GM19035 (cell line): ENCODE results near the gene MED10.

Experiments
- ATAC-seq: cut with Tn5 transposase; IDR thresholded peaks from one replicate; pipeline ENCODE4 v1.9.1; 2021; ENCODE audit not compliant: unreplicated experiment

The MED10 gene

GRCh38 chr5:6353602-6354302 is 24.6 kb downstream of the MED10 start:
- no peak for ATAC-seq

DNA sequence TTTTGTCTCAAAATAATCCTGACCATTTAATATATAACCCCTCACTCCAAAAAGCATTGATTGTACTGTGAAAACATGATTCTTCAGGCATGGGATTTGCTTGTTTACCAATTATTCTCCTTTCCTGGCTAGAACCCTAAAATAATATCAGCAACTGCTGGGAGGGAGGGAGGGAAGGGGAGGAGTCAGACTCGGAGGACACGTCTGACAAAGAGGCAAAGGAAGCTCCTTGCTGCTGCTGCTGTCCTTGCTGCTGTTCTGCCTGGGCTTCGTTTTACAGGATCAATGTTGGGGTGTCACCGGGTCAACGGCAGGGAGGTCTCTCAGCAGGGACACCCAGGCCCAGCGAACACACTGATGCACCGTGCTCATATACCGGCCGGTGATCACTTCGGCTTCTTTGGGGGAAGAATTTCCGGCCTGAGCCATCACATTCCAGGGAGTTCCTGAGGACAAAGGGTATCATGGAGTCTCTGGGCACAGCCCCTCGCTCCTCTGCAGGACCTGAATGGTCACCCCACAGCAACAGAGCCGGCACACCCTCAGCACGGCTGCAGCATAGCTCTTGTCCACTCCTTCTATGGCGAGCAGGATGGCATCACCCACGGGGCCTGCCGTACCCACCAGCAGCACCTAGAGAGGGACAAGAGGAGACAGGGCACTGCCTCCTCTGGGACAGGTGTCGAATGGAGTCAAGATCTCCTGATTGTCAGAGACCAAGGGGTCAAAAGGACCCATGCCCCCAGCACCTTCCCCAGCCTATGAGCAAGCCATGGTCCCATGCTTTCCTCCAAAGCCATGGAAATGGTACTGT is 27.9 kb downstream of the MED10 start:
- ATAC-seq = no peak

- ATAC-seq = no peak
Measured at GRCh38 chr5:6349387-6349786, 29.0 kb downstream of the MED10 start.

GRCh38 chr5:6348476-6349000 is 29.8 kb downstream of the MED10 start:
- ATAC-seq = no peak

- no peak for ATAC-seq
Measured at GRCh38 chr5:6347673-6348072, 30.7 kb downstream of the MED10 start.

DNA sequence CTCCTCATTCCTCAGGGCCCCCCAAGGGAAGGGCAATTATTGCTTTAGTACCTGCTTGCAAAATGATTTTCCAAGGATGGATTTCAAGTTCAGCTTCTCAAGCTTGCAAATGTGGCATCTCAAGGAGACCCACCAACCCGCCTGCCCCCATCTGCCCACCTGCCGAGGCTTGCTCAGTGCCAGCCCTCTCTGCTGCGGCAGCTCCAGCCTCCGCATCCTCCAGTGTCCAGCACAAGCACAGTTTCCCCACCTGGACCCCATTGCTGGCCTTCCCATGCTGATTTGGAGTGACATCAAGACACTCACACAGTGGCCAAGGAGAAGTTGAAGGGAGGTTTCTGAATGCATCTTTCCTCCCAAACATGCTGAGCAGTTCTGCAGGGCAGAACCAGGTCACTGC is 31.2 kb downstream of the MED10 start:
- no peak for ATAC-seq

GRCh38 chr5:6344593-6344989 is 33.8 kb downstream of the MED10 start:
- no peak for ATAC-seq

DNA sequence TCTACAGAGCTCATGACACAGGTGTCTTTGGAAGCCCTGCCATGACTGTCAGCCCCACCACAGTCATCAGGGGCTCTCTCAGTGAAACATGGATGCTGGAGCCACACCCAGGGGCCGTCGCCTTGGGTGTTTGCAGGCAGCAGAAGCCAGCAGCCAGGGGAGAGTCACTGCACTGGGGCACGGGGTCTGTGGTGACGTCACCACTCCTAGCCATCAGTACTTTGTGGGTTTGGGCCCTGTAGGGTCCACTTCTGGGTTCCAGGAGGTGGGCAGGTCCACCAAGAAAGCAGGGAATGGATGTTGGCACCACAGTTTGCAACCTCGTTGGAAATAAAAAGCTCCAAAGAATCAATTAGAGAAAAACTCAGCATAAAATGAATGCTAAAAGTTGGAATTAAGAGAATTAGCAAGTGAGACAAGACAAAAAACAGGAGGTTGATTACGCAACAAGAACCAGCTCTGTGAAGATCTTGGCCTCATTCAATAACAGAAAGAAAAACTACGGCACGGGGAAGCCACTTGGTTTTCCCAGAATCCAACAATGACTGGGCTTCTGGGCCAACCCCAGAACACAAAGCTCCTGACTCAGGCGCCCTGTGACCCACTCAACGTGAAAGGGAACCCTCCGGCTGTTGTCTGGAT is 34.3 kb downstream of the MED10 start:
- no peak for ATAC-seq

- ATAC-seq = no peak
Measured at GRCh38 chr5:6342689-6343315, 35.5 kb downstream of the MED10 start.

DNA sequence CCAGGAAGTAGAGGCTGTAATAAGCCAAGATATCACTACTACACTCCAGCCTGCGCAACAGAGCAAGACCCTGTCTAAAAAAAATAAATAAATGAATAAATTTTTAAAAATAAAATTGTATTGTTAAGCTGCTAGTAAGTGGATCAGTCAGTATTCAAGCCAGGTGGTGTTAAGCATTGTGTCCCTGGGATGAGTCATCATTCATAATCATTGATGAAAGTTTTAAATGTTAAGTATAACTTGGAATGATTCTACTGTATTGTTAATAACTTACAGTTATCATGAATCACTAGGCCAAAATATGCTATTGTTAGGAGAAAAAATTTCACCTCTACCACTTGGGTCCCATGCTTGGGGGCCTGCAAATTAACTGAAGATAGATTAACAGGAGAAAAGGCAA is 38.2 kb downstream of the MED10 start:
- ATAC-seq = no peak

- ATAC-seq = no peak
Measured at GRCh38 chr5:6338871-6339270, 39.5 kb downstream of the MED10 start.

DNA sequence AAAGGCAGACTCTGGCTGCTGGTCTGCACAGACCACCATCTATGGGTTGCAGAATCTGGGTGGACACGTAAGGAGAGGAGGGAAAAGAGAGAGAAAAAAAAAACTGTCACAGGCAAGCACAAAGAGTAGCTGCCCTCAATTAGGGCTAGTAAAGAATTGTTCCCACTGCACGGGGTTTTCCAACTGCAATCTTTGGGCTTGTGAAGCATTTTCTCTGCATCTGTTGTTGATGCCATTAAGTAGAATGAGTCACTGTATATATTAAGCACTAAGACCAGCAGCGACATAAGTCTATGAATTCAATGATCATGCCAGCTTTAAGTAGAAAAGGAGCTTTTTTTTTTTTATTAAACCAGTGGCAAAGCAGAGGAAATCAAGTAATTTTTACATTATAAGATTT is 40.2 kb downstream of the MED10 start:
- ATAC-seq = no peak

- ATAC-seq = no peak
Measured at GRCh38 chr5:6333182-6333905, 45.0 kb downstream of the MED10 start.

GRCh38 chr5:6328173-6328572 is 50.2 kb downstream of the MED10 start:
- ATAC-seq = no peak

DNA sequence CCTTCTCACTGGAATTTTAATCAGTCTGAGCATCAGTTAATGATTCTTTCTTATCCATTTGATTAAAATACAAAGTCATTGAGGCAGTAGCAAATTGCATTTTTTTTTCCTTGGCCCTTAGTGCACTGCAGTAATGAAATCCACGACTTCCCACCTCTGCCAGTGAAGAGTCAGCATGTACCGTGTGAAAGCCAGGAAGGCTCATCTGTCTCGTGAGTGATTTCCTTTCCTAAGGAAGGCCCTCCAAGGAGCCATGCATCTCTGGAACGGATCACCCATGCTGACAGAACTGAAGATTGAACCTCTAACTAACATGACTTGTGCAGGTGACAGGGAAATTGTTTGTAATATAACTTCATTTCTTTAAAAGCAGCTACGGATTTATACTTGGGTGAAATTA is 51.6 kb downstream of the MED10 start:
- ATAC-seq = no peak

- no peak for ATAC-seq
Measured at GRCh38 chr5:6322163-6322713, 56.1 kb downstream of the MED10 start.
